Panc1 (cell line): ENCODE results near the gene ZNF79.

Experiments used
- CTCF ChIP-seq: fragments of 450-650 bp; IDR thresholded peaks from 2 replicates; pipeline ENCODE4 v1.5.1; 2017; ENCODE audit warnings: mild to moderate bottlenecking
- SIN3A ChIP-seq: IDR thresholded peaks from 2 replicates; pipeline ENCODE4 v1.6.1; 2012; ENCODE audit warnings: low read depth, mild to moderate bottlenecking, low read length, moderate library complexity, borderline replicate concordance; ENCODE audit not compliant: insufficient read depth

- TF ChIP-seq CTCF (no peak), SIN3A (no peak)
Measured at GRCh38 chr9:127463382-127463781, 39.2 kb downstream of the ZNF79 start.
